Embryonic facial prominence (tissue), 1 donor: Measurements from ENCODE around the gene CSMD2.
"Not testable (repeated sequence)": the region's sequence is repeated elsewhere in the genome, so short reads cannot be mapped to it uniquely, and the experiment has no call there.

Experiments
- DNase-seq: peaks from one replicate; pipeline ENCODE4 v3.0.0-alpha.2; 2016; ENCODE audit errors: extremely low spot score

The CSMD2 gene

GRCh38 chr1:33548319-33548718, 616.7 kb downstream of the CSMD2 start:
- DNase-seq = no peak

- DNase-seq = no peak
These were observed 617.5 kb downstream of the CSMD2 start for GRCh38 chr1:33547576-33547975.

GRCh38 chr1:33541966-33542365, 623.1 kb downstream of the CSMD2 start:
- DNase-seq = no peak

GRCh38 chr1:33537885-33538284, 627.1 kb downstream of the CSMD2 start:
- DNase-seq = no peak

- DNase-seq = no peak
These were observed 629.7 kb downstream of the CSMD2 start for GRCh38 chr1:33535334-33535733.

- no peak for DNase-seq
These were observed 632.1 kb downstream of the CSMD2 start for GRCh38 chr1:33532936-33533335.

- no peak for DNase-seq
These were observed 632.8 kb downstream of the CSMD2 start for GRCh38 chr1:33532250-33532649.

GRCh38 chr1:33529957-33530356, 635.1 kb downstream of the CSMD2 start:
- DNase-seq = no peak

GRCh38 chr1:33527934-33528333, 637.1 kb downstream of the CSMD2 start:
- no peak for DNase-seq

GRCh38 chr1:33524586-33524985, 640.4 kb downstream of the CSMD2 start:
- DNase-seq = no peak

GRCh38 chr1:33519240-33519884, 645.7 kb downstream of the CSMD2 start:
- no peak for DNase-seq

- DNase-seq = no peak
These were observed 647.3 kb downstream of the CSMD2 start for GRCh38 chr1:33517596-33518250.

GRCh38 chr1:33516891-33517567, 648.0 kb downstream of the CSMD2 start:
- no peak for DNase-seq

GRCh38 chr1:33516428-33516827, 648.6 kb downstream of the CSMD2 start:
- no peak for DNase-seq

- no peak for DNase-seq
These were observed 649.4 kb downstream of the CSMD2 start for GRCh38 chr1:33515607-33516006.

GRCh38 chr1:33515112-33515511, 649.9 kb downstream of the CSMD2 start:
- DNase-seq = no peak

- DNase-seq = no peak
These were observed 652.6 kb downstream of the CSMD2 start for GRCh38 chr1:33512226-33513011.

- not testable (repeated sequence) for DNase-seq
These were observed 655.8 kb downstream of the CSMD2 start for GRCh38 chr1:33509276-33509675.

- no peak for DNase-seq
These were observed 656.9 kb downstream of the CSMD2 start for GRCh38 chr1:33508151-33508550.

- no peak for DNase-seq
These were observed 657.4 kb downstream of the CSMD2 start for GRCh38 chr1:33507661-33508060.

GRCh38 chr1:33503506-33503905, 661.5 kb downstream of the CSMD2 start:
- no peak for DNase-seq

- DNase-seq = no peak
These were observed 662.3 kb downstream of the CSMD2 start for GRCh38 chr1:33502726-33503125.
